Uterus (tissue), 4 donors: ENCODE results near the gene AUH. TPM values are rescaled to one million over a fixed set of nuclear protein-coding genes. Genes with fewer than 3 reads are reported as not detected.

Experiments
- DNase-seq, 2 donors: peaks; one replicate each; pipeline ENCODE4 v3.0.0-alpha.2; 2019 to 2020
- H3K27ac ChIP-seq, 2 donors: fragments of 200-600 bp; sonication (generic); 1 replicate in 1 of 2; 2 replicates in 1 of 2; pipeline ENCODE4 v1.5.1; 2016 to 2018
- H3K27me3 ChIP-seq, 2 donors: fragments of 200-600 bp; sonication (generic); one replicate each; pipeline ENCODE4 v1.5.1; 2018 to 2019; ENCODE audit warnings: control low read depth in 1 of 2
- H3K36me3 ChIP-seq, 2 donors: fragments of 200-600 bp; sonication (generic); one replicate each; pipeline ENCODE4 v1.5.1; 2019; ENCODE audit warnings: control low read depth in 1 of 2
- H3K4me1 ChIP-seq, 2 donors: fragments of 200-600 bp; sonication (generic); one replicate each; pipeline ENCODE4 v1.5.1; 2018 to 2019; ENCODE audit warnings: control low read depth in 1 of 2
- H3K4me3 ChIP-seq, 2 donors: fragments of 200-600 bp; sonication (generic); 1 replicate in 1 of 2; 2 replicates in 1 of 2; pipeline ENCODE4 v1.5.1; 2018 to 2019; ENCODE audit warnings: mild to moderate bottlenecking in 1 of 2
- H3K9me3 ChIP-seq, 2 donors: fragments of 200-600 bp; sonication (generic); one replicate each; pipeline ENCODE4 v1.5.1; 2019; ENCODE audit warnings: control low read depth in 1 of 2
- POLR2A ChIP-seq, 2 donors: fragments of 450-650 bp; IDR thresholded peaks; one replicate each; pipeline ENCODE4 v1.6.1; 2016; ENCODE audit warnings: antibody characterized with exemption in 2 of 2, mild to moderate bottlenecking in 1 of 2, moderate library complexity in 1 of 2
- intact Hi-C: fragments of 100-400 bp; cut with DNase I; formaldehyde crosslinking; loops from one replicate; pipeline ENCODE4 v1.15.1; 2023; ENCODE audit warnings: low total_unique reads
- total RNA-seq, 4 donors: library from RNA; depleted of rRNA in 3 of 4; stranded (reverse); fragments of >200 nt in 3 of 4; gene quantifications; one replicate each; pipeline versions ENCODE4 v1.1.0 to v1.2.4, GENCODE V29; 2014 to 2023
- TF ChIP-seq, protein P1 (sequence below), 4 experiments: fragments of 200-600 bp in 2 of 4; fragments of 450-650 bp in 2 of 4; sonication (generic) in 2 of 4; IDR thresholded peaks; one replicate each; pipeline ENCODE4 v1.5.1; 2016 to 2019; ENCODE audit warnings: antibody characterized with exemption in 4 of 4, mild to moderate bottlenecking in 2 of 4, moderate library complexity in 1 of 4
- donor health status: DM: yes; HTN: yes; CAD: no.

The AUH gene
- total RNA-seq, 4 donors from 2014 or later = 4.4 to 36.7 (median 23.7) TPM

DNA sequence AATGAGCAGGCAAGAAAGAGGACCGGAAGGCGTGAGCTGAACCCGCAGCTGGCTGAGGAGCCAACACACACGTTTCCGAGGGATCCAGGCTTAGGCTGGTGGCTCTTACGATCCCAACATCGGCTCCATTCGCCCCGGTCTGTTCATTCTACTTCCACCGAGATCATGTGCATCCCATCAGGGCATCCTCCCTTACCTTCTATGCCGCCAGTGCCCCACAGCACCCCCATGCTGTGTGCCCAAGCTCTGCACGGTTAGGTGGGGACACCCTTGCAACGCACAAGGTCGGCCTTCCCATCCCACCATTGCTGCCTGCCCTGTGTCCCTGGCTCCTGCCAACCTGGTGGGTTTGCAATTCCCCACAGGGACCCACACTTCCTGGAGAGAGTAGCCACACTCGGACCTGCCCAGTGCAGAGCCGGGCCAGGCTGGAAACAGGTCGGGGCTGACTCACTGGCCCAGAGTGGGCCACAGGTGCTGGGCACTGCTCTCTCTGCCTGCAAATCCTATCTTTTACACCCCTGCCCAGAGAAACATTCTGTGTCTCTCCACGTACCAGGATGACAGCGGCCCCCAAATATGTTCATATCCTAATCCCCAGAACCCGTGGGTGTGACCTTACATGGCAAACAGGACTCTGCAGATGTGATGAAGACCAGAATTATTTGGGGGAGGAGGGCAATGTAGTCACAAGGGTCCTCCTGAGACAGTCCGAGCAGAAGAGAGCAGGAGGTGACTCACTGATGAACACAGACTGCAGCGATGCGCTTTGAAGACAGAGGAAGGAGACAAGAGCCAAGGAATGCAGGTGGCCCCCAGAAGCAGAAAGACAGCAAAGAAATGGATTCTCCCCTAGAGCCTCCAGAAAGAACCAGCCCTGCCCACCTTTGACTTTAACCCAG lies 182.2 kb downstream of the AUH start:
- Histone ChIP-seq H3K9me3 (no peaks in the 10 kb centered on the region), H3K4me1 (no peaks in the 10 kb centered on the region), H3K27me3 (no peaks in the 10 kb centered on the region), H3K36me3 (no peaks in the 10 kb centered on the region), H3K4me3 (no peak overlapping the region), H3K27ac (no peak overlapping the region)
- intact Hi-C loops = no loop called here
- no peak for TF ChIP-seq POLR2A (IDR thresholded peaks at IDR 0.05)
- TF ChIP-seq, protein P1, sequence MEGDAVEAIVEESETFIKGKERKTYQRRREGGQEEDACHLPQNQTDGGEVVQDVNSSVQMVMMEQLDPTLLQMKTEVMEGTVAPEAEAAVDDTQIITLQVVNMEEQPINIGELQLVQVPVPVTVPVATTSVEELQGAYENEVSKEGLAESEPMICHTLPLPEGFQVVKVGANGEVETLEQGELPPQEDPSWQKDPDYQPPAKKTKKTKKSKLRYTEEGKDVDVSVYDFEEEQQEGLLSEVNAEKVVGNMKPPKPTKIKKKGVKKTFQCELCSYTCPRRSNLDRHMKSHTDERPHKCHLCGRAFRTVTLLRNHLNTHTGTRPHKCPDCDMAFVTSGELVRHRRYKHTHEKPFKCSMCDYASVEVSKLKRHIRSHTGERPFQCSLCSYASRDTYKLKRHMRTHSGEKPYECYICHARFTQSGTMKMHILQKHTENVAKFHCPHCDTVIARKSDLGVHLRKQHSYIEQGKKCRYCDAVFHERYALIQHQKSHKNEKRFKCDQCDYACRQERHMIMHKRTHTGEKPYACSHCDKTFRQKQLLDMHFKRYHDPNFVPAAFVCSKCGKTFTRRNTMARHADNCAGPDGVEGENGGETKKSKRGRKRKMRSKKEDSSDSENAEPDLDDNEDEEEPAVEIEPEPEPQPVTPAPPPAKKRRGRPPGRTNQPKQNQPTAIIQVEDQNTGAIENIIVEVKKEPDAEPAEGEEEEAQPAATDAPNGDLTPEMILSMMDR (IDR thresholded peaks at IDR 0.05) = no peak
- DNase-seq = no peak

DNA sequence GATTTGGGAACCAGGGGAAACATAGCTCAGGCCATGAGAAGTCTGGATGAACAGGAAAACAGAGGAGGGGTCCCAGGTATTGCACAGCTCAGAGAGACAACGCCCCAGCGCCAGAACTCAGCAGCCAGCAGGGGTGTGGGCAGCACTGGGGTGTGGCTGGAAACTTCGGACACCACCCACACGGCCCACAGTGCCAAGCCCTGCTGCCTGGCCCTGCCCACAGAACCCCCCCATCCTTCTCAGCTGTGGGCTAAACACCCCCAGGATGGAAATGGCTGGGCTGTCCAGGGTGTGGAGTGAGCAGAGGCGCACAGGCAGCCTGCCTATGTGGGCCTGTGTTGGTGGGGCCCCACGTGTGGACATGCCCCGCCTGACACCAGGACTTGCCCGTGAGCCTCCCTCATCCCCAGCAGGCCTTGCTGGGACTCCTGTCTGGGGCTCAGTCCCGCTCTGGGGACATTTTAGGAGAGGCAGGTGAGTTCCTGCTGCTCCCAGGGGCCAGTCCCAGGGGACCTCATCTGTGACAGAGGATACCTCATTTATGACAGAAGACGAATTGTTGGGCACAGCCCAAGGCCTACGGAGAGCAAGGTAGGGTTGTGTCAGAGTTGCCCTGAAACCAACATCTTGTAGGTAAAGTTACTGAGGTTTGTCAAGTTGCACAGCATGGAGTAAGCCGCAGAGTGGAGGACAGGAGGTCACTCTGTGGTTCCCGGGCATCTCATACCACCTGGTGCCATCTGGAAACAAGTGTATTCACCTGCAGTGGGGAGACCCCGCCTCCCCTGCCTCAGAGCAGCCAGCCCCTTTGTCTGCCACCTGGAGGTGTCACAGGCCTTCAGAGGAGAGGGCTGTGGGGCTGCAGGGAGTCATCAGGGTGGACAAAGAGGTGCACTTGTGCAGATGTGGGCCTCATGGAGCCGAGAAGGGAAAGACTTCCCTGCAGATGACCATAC lies 183.2 kb downstream of the AUH start:
- Histone ChIP-seq H3K27me3 (no peaks in the 10 kb centered on the region), H3K9me3 (no peaks in the 10 kb centered on the region), H3K4me3 (no peak overlapping the region), H3K4me1 (no peaks in the 10 kb centered on the region), H3K27ac (no peak overlapping the region), H3K36me3 (no peaks in the 10 kb centered on the region)
- intact Hi-C loops = no loop called here
- no peak for TF ChIP-seq POLR2A (IDR thresholded peaks at IDR 0.05)
- TF ChIP-seq, protein P1 (IDR thresholded peaks at IDR 0.05) = no peak
- DNase-seq = no peak

DNA sequence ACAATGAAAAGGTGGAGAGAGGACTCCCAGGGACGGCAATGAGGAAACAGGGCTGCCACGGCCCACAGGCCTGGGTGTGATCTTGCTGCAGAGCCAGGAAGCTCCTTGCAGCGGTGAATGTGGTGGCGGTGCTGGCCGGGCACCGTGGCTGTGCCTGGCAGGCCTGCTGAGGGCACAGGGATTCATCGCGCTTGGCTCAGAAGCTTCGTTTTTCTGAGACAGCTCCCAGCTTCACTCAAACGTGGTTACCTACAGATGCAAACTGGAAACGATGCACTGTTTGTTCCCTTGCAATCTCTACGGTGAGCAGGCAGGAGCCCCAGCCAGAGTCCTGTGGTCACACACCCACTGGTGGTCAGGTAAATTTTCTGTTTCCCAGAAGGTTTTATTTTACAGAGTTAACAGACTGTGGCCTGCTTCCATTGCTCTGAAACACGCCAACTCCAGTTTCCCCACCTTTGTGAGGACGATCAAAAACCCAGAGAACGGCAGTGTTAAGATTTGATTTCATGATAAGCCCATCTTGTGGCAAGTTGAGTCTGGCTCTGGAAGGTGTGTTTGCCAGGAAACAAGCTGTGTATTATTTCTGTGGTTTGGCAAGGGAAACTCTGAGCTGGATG lies 183.9 kb downstream of the AUH start:
- Histone ChIP-seq H3K4me3 (no peak overlapping the region), H3K27ac (no peak overlapping the region), H3K9me3 (no peaks in the 10 kb centered on the region), H3K4me1 (no peaks in the 10 kb centered on the region), H3K27me3 (no peaks in the 10 kb centered on the region), H3K36me3 (no peaks in the 10 kb centered on the region)
- intact Hi-C loops = no loop called here
- no peak for TF ChIP-seq POLR2A (IDR thresholded peaks at IDR 0.05)
- TF ChIP-seq, protein P1 (IDR thresholded peaks at IDR 0.05) = no peak
- no peak for DNase-seq

DNA sequence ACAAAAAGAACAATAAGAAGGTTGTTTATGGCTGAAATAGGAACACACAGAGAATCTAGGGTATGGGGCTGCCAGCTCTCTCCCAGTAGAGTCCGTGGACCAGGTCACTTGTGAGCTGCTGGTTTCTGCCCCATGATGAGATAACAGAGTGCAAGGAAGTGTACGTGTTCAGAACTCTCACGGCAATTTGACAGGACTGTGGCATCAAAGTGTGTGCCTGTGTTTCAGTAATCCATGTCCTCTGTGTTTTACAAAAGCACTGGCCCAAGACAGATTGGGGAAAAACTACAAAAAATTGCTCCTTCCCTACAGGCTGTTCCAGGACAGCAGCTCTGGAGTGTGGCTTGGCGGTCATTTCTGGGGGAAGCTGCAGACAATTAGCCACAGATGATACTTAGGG lies 184.6 kb downstream of the AUH start:
- Histone ChIP-seq H3K4me1 (no peaks in the 10 kb centered on the region), H3K9me3 (no peaks in the 10 kb centered on the region), H3K36me3 (no peaks in the 10 kb centered on the region), H3K27me3 (no peaks in the 10 kb centered on the region), H3K27ac (no peak overlapping the region), H3K4me3 (no peak overlapping the region)
- DNase-seq = no peak
- TF ChIP-seq, protein P1 (IDR thresholded peaks at IDR 0.05) = no peak
- TF ChIP-seq POLR2A (IDR thresholded peaks at IDR 0.05) = no peak
- intact Hi-C loops = no loop called here
